ENCODE measurements around the gene MC2R.

MC2R gene

DNA sequence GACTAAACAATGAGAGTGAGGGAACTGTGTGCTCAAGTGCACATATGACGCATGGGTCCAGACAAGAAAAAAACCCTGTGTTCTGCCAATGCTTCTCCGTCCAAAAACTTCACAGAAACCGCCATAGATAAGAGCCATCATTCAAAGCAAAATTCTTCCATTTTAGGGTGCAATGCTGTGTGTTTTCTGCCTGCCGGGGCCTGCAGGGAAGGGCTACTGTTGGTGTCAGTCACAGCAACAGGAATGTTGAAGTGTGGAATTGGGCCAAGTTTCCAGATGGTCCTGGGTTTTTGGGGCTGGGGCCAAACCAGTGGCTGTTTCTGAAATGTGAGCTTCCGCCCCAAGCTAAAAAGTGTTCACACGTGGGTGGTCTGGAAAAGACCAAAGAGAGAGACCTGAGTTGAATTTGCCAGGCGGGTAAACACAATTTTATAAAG, 677 bp upstream of the MC2R start:
- Histone ChIP-seq H3K36me3 (ENCODE audit: insufficient read depth, low read length) (no peaks in the 10 kb centered on the region), H3K9ac (ENCODE audit: low read depth, low read length) (no peak overlapping the region), H3K27me3 (ENCODE audit: control insufficient read depth, insufficient read depth, low read length) (no peaks in the 10 kb centered on the region), H3K9me3 (replicated peaks; ENCODE audit: low read length) (peaks cover 5% of the 10 kb centered on the region), H3K4me2 (ENCODE audit: low read length) (no peak overlapping the region), H3K4me1 (ENCODE audit: control insufficient read depth, insufficient read depth, low read length) (no peaks in the 10 kb centered on the region), H3K4me3 (ENCODE audit: low read length) (no peak overlapping the region)

GRCh38 chr18:13914756-13915155, 580 bp downstream of the MC2R start:
- Histone ChIP-seq H3K4me3 (ENCODE audit: low read length) (no peak overlapping the region), H3K4me1 (ENCODE audit: control insufficient read depth, insufficient read depth, low read length) (no peaks in the 10 kb centered on the region)

GRCh38 chr18:13914170-13914569, 1.2 kb downstream of the MC2R start:
- H3K4me3 ChIP-seq (ENCODE audit: low read length), result no peak overlapping the region
- no peak overlapping the region for H3K4me2 ChIP-seq (ENCODE audit: low read length)
- no peaks in the 10 kb centered on the region for H3K36me3 ChIP-seq (ENCODE audit: insufficient read depth, low read length)
- H3K27me3 ChIP-seq (ENCODE audit: control insufficient read depth, insufficient read depth, low read length), result no peaks in the 10 kb centered on the region
- H3K9me3 ChIP-seq (replicated peaks; ENCODE audit: low read length), result peaks cover 5% of the 10 kb centered on the region
- H3K4me1 ChIP-seq (ENCODE audit: control insufficient read depth, insufficient read depth, low read length), result no peaks in the 10 kb centered on the region
- no peak overlapping the region for H3K9ac ChIP-seq (ENCODE audit: low read depth, low read length)

More at GRCh38 chr18:13914756-13915155, 580 bp downstream of the MC2R start:
- Histone ChIP-seq H3K9ac (ENCODE audit: low read depth, low read length) (no peak overlapping the region), H3K36me3 (ENCODE audit: insufficient read depth, low read length) (no peaks in the 10 kb centered on the region), H3K9me3 (replicated peaks; ENCODE audit: low read length) (peaks cover 5% of the 10 kb centered on the region), H3K4me2 (ENCODE audit: low read length) (no peak overlapping the region), H3K27me3 (ENCODE audit: control insufficient read depth, insufficient read depth, low read length) (no peaks in the 10 kb centered on the region)

DNA sequence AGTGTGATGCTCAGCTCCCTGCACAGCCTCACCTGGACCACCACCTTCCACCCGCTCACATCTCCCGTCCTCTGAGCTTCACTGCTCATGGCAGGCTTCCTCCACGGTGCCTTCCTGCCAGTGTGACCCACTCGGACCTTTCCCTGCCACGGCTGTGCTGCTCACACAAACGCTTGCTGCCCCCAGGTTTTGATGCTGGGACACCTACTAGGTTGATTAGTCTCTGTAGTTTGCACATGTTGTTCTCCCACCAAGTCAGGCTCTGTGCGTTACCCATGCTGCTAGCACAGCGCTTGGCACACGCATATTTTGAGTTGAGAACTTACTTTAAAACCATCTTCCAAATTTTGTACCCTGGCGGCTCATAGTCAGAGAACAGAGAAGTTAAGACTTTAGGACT, 2.1 kb downstream of the MC2R start:
- Histone ChIP-seq H3K27me3 (ENCODE audit: control insufficient read depth, insufficient read depth, low read length) (no peaks in the 10 kb centered on the region), H3K9me3 (replicated peaks; ENCODE audit: low read length) (peaks cover 5% of the 10 kb centered on the region), H3K4me3 (ENCODE audit: low read length) (no peak overlapping the region), H3K9ac (ENCODE audit: low read depth, low read length) (no peak overlapping the region), H3K4me1 (ENCODE audit: control insufficient read depth, insufficient read depth, low read length) (no peaks in the 10 kb centered on the region), H3K4me2 (ENCODE audit: low read length) (no peak overlapping the region), H3K36me3 (ENCODE audit: insufficient read depth, low read length) (no peaks in the 10 kb centered on the region)

- no peaks in the 10 kb centered on the region for H3K36me3 ChIP-seq (ENCODE audit: insufficient read depth, low read length)
- H3K4me2 ChIP-seq (ENCODE audit: low read length), result no peak overlapping the region
- H3K4me1 ChIP-seq (ENCODE audit: control insufficient read depth, insufficient read depth, low read length), result no peaks in the 10 kb centered on the region
- peaks cover 5% of the 10 kb centered on the region for H3K9me3 ChIP-seq (replicated peaks; ENCODE audit: low read length)
- no peak overlapping the region for H3K9ac ChIP-seq (ENCODE audit: low read depth, low read length)
- no peak overlapping the region for H3K4me3 ChIP-seq (ENCODE audit: low read length)
- no peaks in the 10 kb centered on the region for H3K27me3 ChIP-seq (ENCODE audit: control insufficient read depth, insufficient read depth, low read length)
These were observed 2.7 kb downstream of the MC2R start for GRCh38 chr18:13912601-13913000.

DNA sequence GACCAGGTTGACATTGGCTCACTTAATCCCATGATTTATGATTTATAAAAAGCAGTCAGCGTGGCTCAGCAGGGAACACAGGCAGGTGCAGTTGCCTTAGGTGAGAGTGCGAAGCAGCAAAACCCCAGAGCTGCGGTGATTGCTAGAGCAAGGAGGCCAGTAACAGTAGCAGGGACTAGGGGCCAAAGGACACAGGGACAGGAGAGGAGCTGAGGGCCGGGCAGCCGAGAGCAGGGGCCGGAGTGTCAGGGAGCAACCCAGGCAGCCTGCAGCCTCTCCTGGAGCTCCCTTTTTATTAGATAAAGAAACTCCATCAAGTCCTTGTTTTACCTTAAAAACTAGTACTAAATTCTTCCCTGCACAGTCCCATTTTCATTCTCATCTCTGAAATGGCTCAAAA, 4.3 kb downstream of the MC2R start:
- H3K36me3 ChIP-seq (ENCODE audit: insufficient read depth, low read length), result no peaks in the 10 kb centered on the region
- H3K4me2 ChIP-seq (ENCODE audit: low read length), result no peak overlapping the region
- H3K27me3 ChIP-seq (ENCODE audit: control insufficient read depth, insufficient read depth, low read length), result no peaks in the 10 kb centered on the region
- H3K9me3 ChIP-seq (replicated peaks; ENCODE audit: low read length), result peaks cover 5% of the 10 kb centered on the region
- no peak overlapping the region for H3K4me3 ChIP-seq (ENCODE audit: low read length)
- H3K9ac ChIP-seq (ENCODE audit: low read depth, low read length), result no peak overlapping the region
- H3K4me1 ChIP-seq (ENCODE audit: control insufficient read depth, insufficient read depth, low read length), result no peaks in the 10 kb centered on the region

DNA sequence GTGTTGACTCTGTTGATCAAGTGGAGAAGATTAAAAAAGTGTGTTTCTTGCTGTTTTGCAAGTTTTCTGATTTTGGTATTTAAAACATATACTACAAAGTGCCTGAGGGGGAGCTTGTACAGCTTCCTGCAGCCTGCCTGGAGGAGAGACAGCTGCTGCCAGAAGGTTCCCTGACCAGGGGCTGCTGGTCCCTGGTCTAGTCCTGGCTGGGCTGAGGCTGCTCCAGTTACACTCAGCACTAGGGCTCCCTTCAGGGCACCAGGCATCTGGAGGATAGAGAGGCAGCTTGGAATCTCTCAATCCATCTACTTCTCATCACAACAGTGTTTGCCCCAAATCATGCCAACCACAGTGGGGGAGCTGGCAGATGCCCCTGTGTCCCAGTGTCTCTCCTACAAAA, 4.8 kb downstream of the MC2R start:
- Histone ChIP-seq H3K4me3 (ENCODE audit: low read length) (no peak overlapping the region), H3K4me1 (ENCODE audit: control insufficient read depth, insufficient read depth, low read length) (no peaks in the 10 kb centered on the region), H3K36me3 (ENCODE audit: insufficient read depth, low read length) (no peaks in the 10 kb centered on the region), H3K9me3 (replicated peaks; ENCODE audit: low read length) (peaks cover 5% of the 10 kb centered on the region), H3K4me2 (ENCODE audit: low read length) (no peak overlapping the region), H3K27me3 (ENCODE audit: control insufficient read depth, insufficient read depth, low read length) (no peaks in the 10 kb centered on the region), H3K9ac (ENCODE audit: low read depth, low read length) (no peak overlapping the region)

- H3K27me3 ChIP-seq (ENCODE audit: control insufficient read depth, insufficient read depth, low read length), result no peaks in the 10 kb centered on the region
- no peaks in the 10 kb centered on the region for H3K36me3 ChIP-seq (ENCODE audit: insufficient read depth, low read length)
- H3K4me1 ChIP-seq (ENCODE audit: control insufficient read depth, insufficient read depth, low read length), result no peaks in the 10 kb centered on the region
- H3K9me3 ChIP-seq (replicated peaks; ENCODE audit: low read length), result peaks cover 3% of the 10 kb centered on the region
- H3K4me3 ChIP-seq (ENCODE audit: low read length), result no peak overlapping the region
- H3K9ac ChIP-seq (ENCODE audit: low read depth, low read length), result no peak overlapping the region
- H3K4me2 ChIP-seq (ENCODE audit: low read length), result no peak overlapping the region
These were observed 6.0 kb downstream of the MC2R start for GRCh38 chr18:13909141-13909940.

DNA sequence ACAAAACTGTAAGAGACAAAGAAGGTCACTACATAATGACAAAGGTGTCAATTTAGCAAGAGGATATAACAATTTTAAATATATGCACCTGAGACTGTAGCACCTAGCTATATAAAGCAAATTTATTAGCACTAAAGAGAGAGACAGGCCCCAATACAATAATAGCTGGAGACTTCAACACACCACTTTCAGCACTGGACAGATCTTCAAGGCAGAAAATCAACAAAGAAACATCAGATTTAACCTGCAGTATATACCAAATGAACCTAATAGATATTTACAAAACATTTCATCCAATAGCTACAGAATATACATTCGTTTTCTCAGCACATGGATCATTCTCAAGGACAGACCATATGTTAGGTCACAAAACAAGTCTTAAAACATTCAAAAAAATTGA, 14.7 kb downstream of the MC2R start:
- Histone ChIP-seq H3K4me3 (ENCODE audit: low read length) (no peak overlapping the region), H3K9me3 (replicated peaks; ENCODE audit: low read length) (no peaks in the 10 kb centered on the region), H3K27me3 (ENCODE audit: control insufficient read depth, insufficient read depth, low read length) (no peaks in the 10 kb centered on the region), H3K36me3 (ENCODE audit: insufficient read depth, low read length) (no peaks in the 10 kb centered on the region), H3K4me2 (ENCODE audit: low read length) (no peak overlapping the region), H3K9ac (ENCODE audit: low read depth, low read length) (no peak overlapping the region), H3K4me1 (ENCODE audit: control insufficient read depth, insufficient read depth, low read length) (no peaks in the 10 kb centered on the region)

DNA sequence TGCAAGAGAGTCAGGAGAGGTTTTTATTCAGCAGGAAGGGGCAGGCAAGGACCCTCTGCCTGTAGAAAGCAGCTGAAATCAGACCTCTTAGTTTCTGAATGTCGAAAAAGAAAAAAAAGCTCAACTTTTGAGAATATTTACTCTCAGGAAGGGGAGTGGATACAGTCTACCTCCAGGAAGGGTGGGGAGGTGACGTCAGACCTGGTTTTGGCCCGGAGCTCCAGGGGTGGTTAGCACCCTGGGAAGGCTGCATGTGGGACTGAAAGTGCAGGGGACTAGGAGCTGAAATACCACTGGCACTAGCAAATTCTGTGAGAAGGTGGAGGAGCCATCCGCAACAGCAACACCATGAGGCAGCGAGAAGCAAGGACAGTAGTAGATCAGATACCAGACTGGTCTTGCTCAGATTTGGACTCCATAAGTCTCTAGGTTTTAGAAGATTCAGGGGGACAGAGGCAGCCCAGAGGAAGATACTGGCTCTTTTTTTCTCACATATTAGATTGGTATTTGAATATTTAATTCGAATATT, 19.8 kb downstream of the MC2R start:
- H3K4me3 ChIP-seq (ENCODE audit: low read length), result no peak overlapping the region

DNA sequence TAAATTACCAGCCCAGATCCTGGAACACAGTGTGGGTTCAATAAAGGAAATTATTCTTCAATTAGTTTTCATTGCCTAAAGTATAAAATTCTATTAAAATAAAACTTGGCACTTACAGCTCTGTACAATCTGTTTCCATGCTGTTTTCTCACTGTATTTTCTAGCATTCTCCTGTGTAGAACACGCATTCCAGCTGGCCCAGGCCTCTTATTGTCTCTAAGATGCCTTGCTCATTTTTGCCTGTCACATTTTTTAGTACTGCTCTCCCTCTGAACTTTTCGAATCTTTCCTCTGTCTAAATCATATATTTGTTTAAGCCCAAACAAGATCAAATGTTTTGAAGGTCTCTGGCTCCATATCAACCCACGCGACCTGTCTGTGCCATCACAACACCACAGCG, 20.8 kb downstream of the MC2R start:
- Histone ChIP-seq H3K4me1 (ENCODE audit: control insufficient read depth, insufficient read depth, low read length) (no peaks in the 10 kb centered on the region), H3K36me3 (ENCODE audit: insufficient read depth, low read length) (no peaks in the 10 kb centered on the region), H3K27me3 (ENCODE audit: control insufficient read depth, insufficient read depth, low read length) (no peaks in the 10 kb centered on the region)

More for the DNA sequence above, 19.8 kb downstream of the MC2R start:
- Histone ChIP-seq H3K9me3 (replicated peaks; ENCODE audit: low read length) (no peaks in the 10 kb centered on the region), H3K27me3 (ENCODE audit: control insufficient read depth, insufficient read depth, low read length) (no peaks in the 10 kb centered on the region), H3K9ac (ENCODE audit: low read depth, low read length) (no peak overlapping the region), H3K36me3 (ENCODE audit: insufficient read depth, low read length) (no peaks in the 10 kb centered on the region), H3K4me2 (ENCODE audit: low read length) (no peak overlapping the region), H3K4me1 (ENCODE audit: control insufficient read depth, insufficient read depth, low read length) (no peaks in the 10 kb centered on the region)

GRCh38 chr18:13893418-13893760, 21.9 kb downstream of the MC2R start:
- Histone ChIP-seq H3K4me2 (ENCODE audit: low read length) (no peak overlapping the region), H3K9ac (ENCODE audit: low read depth, low read length) (no peak overlapping the region), H3K36me3 (ENCODE audit: insufficient read depth, low read length) (no peaks in the 10 kb centered on the region), H3K4me3 (ENCODE audit: low read length) (no peak overlapping the region), H3K9me3 (replicated peaks; ENCODE audit: low read length) (no peaks in the 10 kb centered on the region), H3K4me1 (ENCODE audit: control insufficient read depth, insufficient read depth, low read length) (no peaks in the 10 kb centered on the region), H3K27me3 (ENCODE audit: control insufficient read depth, insufficient read depth, low read length) (no peaks in the 10 kb centered on the region)

More for the DNA sequence above, 20.8 kb downstream of the MC2R start:
- Histone ChIP-seq H3K9me3 (replicated peaks; ENCODE audit: low read length) (no peaks in the 10 kb centered on the region), H3K9ac (ENCODE audit: low read depth, low read length) (no peak overlapping the region), H3K4me2 (ENCODE audit: low read length) (no peak overlapping the region), H3K4me3 (ENCODE audit: low read length) (no peak overlapping the region)

Measured in skeletal muscle satellite cell (primary cell).